Activated CD8-positive, alpha-beta memory T cell treated with anti-CD3 and anti-CD28 coated beads, Interleukin-2, amount 50 U/mL, for 1 hour (primary cell): ENCODE measurements around the gene OAS1.
"Not testable (repeated sequence)": the region's sequence is repeated elsewhere in the genome, so short reads cannot be mapped to it uniquely, and the experiment has no call there.

ENCODE experiments used
- DNase-seq: peaks from one replicate; pipeline ENCODE4 v3.0.0-alpha.2; 2020; ENCODE audit errors: extremely low read depth

OAS1 gene

DNA sequence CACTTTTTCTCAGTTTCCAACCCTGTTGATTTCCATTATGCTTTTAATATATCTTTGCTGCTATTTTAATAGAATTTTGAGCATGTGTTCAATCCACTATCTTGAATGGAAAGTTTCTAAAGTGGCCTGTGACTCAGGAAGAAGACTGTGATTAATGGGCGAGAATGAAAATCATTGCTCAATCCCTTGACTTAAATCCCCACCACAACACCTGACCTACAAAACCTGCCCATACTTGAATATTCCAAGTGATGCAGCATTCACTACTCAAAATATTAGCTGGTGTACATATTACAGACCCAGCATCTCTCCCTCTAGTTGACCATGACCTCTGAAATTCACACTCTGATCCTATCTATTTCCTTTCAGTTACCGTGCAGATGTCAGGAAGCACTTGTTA, 30.2 kb downstream of the OAS1 start:
- DNase-seq, result no peak

DNA sequence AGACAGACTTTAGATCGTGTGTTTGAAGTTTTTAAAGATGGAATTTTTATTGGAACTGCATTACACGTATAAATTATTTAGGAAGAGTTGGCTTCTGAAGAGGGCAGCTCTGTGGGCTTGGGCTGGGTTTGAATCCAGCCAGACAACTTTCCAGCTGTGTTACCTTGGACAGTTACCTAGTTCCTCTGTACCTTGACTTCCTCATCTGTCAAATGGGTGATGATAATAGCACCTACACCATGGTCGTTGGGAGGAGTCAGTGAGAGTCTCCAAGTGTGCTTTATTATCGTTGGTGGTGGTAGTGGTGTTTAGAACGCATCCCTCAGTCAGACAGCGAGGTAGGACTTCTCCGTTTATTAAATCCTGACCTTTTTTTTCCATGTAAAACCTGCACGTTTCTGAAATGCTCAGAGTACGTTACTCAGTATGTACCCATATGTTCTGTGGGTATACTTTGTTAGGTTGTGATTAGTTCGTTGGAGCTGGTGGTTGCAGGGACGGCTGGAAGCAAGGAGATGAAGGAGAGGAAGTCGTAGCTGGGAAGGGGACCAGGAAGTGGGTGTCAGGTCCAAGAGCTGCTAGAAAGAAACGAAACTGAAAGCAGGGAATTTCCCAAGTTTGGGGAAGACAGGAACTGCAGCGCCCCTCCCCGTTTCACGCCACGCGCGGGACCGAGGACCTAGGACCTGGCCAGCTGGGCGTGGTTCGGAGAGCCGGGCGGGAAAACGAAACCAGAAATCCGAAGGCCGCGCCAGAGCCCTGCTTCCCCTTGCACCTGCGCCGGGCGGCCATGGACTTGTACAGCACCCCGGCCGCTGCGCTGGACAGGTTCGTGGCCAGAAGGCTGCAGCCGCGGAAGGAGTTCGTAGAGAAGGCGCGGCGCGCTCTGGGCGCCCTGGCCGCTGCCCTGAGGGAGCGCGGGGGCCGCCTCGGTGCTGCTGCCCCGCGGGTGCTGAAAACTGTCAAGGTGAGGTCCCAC, 31.3 kb downstream of the OAS1 start, which contains the start of gene OAS3:
OAS3 (plus strand) TSS at position 734 of the 979 bp plus-strand sequence; CDS start at position 791, 57 bp downstream.
- peak; percentile 9 for DNase-seq

DNA sequence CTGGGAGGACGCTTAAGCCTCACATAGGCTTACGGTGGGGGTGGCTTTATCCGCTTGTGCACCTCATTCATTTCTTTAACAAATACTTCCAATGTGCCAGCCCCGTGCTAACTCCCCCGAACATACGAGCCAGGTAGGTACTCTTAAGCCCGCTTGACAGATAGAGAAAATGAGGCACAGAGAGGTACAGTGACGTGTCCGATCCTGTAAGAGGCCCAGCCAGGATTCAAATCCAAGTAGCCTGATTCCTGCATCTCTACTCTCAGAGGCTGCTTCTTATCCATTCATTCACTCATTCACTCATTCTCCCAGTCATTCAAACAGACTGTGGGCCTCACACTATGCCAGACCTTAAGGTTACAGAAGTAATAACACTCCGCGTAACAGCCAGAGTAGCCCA, 32.0 kb downstream of the OAS1 start:
- no peak for DNase-seq

DNA sequence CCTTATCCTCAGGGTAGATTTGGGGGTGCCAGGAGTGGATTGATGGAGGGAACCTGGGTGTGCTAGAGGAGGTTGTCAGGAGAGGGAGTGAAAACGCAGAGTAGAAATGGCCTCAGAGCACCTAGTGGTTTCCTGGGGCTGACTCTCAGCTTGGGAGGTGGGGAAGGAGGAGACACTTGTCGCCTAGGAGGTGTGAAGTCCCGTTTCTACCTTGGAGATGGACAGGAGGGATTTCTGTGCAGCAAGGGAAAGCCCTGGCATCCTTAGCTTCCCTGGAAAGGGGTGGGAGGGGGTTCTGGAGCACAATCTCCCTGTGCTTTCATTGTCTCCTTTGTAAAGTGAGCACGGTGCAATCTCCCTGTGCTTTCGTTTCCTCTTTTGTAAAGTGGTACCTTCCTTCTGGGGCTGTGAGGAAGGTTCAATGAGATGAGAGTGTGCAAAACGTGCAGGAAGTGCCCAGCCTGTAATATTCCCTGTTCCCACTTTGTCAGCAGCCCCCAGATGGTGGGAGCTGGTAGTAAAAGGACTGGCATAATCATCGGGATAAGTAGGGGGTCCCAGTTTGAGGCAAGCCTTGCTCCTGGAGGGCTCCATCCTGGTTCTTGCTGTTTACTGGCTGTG, 33.1 kb downstream of the OAS1 start:
- DNase-seq, result no peak

DNA sequence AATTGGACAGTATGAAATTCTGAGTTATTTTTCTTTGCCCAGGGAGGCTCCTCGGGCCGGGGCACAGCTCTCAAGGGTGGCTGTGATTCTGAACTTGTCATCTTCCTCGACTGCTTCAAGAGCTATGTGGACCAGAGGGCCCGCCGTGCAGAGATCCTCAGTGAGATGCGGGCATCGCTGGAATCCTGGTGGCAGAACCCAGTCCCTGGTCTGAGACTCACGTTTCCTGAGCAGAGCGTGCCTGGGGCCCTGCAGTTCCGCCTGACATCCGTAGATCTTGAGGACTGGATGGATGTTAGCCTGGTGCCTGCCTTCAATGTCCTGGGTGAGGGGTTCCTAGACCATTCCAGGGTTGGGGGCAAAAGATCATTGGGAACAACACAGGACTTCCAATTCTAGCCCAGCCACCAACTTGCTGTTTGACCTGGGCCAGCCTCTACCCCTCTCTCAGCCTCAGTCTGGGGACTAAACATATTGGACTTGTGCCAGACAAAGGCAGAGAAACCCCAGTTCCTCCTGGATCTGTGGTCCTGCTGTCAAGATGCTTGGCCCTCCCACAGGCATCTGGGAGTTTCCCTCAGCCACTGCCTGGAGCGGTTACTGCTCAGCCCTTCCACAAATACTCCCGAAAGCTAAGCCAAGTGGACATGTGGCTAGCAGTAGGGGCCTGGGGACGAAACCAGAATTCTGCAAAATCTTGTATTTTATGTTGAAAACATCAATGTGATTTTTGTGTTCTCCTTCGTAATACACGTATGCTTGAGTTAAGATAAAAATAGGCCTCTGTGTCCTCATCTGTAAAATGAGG, 35.0 kb downstream of the OAS1 start:
- DNase-seq, result no peak

DNA sequence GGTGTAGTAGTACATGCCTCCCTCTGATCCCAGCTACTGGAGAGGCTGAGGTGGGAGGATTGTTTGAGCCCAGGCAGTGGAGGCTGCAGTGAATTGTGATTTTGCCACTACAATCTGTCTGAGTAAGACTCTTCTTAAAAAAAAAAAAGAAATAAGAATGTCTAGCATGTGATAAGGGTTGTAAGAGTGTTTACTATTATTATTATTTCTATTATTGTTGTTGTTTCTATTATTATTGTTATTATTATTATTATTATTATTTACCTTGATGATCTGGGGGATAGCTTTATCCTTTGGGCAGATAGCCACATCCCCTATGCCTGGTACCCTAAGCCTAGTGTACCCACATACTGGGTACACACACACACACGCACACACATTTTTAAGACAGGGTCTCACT, 35.8 kb downstream of the OAS1 start:
- DNase-seq, result no peak

DNA sequence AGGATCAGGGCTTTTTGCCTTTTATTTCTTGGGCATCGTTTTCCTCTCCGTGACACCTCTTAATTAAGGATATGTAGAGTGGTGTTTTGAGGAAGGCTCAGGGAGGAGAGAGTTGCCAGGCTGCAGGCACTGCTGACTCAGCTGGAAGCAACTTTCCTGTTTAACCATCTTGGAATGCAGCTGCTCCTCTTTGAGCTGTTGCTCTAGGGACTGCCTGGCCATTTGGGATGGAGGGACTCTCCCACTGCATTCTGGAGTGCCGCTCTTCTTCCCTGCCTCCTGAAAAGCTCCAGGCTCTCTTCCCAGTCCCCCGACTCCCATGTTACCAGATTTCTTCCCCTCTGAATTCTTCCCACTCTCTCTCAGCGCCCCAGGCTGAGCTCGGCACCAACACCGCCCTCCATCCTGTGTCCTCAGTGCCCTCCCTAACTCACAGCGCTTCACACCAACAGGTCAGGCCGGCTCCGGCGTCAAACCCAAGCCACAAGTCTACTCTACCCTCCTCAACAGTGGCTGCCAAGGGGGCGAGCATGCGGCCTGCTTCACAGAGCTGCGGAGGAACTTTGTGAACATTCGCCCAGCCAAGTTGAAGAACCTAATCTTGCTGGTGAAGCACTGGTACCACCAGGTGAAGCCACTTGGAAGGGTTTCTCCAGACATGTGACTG, 37.4 kb downstream of the OAS1 start:
- DNase-seq, result no peak

DNA sequence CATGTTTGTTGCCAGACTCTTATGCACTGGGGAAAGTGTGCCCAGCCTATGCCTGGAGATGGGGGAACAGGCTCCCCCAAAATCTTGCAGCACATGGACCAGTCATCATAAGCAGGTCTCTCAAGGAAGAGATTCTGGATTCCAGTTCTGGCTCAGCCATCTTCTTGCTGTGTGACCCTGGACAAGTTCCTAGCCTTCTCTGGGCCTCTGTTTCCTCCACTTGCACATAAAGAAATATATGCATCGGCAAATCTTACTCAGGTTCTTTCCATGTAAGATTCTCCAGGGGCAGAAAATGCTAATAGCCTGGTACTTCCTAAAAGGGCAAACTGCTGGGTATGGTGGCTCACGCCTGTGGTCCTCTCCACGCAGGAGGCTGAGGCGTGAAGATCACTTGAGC, 38.8 kb downstream of the OAS1 start:
- no peak for DNase-seq

DNA sequence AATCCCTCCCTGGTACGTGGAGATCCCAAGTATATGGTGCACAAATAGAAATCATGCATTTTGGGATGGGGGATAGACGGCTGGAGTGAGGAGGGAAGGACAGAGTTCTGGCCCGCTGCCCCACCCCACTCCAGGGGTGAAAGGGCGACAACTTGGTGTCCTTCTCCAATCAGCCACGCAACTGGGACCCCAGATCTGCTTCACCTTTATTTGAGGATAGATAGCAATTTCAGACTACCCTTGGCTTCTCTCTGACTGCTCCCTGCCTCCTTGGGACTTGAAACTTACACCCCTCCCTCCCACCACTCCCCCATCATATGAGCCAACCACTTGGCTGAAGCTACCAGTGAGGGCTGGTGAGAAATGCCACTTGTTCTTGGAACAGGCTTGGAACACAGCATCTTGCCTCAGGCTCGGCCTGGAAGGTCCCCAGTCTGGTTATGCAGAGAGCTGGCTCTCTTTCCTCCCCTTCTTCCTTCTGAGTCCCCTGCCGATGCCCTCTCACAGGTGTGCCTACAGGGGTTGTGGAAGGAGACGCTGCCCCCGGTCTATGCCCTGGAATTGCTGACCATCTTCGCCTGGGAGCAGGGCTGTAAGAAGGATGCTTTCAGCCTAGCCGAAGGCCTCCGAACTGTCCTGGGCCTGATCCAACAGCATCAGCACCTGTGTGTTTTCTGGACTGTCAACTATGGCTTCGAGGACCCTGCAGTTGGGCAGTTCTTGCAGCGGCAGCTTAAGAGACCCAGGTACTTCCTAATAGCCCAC, 39.7 kb downstream of the OAS1 start:
- DNase-seq, result no peak

DNA sequence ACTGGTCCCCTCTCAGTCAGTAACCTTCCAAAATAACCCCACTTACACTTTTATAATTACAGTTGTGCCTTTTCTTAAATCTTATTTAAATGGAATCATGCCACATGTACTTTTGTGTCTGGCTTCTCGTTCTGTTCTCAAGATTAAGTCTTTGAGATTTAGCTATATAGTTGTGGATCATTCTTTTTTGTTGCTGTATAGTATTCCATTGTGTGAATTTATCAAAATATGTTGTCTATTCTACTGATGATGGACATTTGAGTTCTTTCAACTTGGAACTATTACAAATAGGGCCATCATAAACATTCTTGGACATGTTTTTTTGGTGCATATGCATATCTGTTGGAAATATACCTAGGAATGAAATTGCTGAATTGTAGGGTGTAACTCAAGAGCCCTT, 40.6 kb downstream of the OAS1 start:
- DNase-seq, result no peak

DNA sequence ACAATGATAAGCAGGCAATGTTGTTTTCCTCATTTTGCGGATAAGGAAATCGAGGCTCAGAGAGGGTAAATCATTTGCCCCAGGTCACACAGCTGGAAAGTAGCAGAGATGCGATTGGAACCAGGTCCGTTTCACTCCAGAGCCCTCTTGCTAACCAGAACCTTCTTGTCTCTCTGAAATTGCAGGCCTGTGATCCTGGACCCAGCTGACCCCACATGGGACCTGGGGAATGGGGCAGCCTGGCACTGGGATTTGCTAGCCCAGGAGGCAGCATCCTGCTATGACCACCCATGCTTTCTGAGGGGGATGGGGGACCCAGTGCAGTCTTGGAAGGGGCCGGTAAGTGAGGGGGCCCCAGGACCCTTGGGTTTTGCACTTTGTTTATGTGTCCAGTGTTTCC, 41.0 kb downstream of the OAS1 start:
- DNase-seq, result no peak

DNA sequence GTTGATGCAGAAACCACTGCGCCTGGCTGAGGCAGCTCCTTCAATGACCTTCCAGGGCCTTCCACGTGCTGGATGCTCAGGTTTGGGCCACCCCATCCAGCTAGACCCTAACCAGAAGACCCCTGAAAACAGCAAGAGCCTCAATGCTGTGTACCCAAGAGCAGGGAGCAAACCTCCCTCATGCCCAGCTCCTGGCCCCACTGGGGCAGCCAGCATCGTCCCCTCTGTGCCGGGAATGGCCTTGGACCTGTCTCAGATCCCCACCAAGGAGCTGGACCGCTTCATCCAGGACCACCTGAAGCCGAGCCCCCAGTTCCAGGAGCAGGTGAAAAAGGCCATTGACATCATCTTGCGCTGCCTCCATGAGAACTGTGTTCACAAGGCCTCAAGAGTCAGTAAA, 42.0 kb downstream of the OAS1 start:
- DNase-seq, result no peak

DNA sequence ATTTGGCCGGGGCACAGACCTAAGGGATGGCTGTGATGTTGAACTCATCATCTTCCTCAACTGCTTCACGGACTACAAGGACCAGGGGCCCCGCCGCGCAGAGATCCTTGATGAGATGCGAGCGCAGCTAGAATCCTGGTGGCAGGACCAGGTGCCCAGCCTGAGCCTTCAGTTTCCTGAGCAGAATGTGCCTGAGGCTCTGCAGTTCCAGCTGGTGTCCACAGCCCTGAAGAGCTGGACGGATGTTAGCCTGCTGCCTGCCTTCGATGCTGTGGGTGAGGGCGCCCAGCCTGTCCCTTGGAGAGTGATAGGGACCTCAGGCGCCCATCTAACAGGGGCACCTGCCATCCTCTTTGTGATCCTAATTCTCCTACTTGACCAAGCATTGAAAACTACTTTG, 43.9 kb downstream of the OAS1 start:
- no peak for DNase-seq

DNA sequence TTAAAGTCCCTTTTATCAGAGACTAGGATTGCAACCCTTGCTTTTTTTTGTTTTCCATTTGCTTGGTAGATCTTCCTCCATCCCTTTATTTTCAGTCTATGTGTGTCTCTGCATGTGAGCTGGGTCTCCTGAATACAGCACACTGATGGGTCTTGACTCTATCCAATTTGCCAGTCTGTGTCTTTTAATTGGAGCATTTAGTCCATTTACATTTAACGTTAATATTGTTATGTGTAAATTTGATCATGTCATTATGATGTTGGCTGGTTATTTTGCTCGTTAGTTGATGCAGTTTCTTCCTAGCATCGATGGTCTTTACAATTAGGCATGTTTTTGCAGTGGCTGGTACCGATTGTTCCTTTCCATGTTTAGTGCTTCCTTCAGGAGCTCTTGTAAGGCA, 50.4 kb downstream of the OAS1 start:
- DNase-seq, result not testable (repeated sequence)

DNA sequence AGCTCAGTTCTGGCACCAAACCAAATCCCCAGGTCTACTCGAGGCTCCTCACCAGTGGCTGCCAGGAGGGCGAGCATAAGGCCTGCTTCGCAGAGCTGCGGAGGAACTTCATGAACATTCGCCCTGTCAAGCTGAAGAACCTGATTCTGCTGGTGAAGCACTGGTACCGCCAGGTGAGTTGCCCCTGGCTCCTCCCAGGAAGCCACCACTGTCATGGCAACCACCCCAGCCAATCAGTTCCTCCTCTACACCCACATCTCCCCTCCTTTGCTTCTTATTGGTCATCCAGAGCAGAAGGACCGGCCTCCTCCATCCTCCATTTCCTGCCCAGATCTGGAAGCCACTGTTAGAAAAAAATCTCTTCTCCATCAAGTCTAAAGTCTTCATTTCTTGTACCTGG, 54.3 kb downstream of the OAS1 start:
- no peak for DNase-seq

DNA sequence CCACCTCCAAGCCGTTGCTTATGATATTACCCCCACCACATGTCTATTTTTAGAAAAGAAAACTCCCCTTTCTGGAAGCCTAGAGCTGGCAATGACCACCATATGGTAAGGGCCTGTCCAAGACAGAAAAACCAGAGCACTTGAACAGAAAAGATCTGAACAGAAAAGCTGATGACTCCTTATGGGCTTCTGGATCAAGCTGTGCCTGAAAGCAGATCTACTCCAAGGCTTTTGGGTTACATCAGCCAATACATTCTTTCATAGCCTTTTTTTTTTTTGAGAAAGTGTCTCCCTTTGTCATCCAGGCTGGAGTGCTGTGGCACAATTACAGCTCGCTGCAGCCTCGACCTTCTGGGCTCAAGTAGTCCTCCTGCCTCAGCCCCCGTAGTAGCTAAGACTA, 54.8 kb downstream of the OAS1 start:
- no peak for DNase-seq

DNA sequence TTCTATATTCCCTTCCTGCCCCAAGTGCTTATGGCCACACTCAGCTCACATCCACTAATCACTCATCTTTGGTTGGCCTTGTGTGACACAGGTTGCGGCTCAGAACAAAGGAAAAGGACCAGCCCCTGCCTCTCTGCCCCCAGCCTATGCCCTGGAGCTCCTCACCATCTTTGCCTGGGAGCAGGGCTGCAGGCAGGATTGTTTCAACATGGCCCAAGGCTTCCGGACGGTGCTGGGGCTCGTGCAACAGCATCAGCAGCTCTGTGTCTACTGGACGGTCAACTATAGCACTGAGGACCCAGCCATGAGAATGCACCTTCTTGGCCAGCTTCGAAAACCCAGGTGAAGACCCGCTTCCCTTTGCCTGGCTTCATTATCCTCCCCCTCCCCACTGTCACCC, 55.8 kb downstream of the OAS1 start:
- DNase-seq, result no peak

DNA sequence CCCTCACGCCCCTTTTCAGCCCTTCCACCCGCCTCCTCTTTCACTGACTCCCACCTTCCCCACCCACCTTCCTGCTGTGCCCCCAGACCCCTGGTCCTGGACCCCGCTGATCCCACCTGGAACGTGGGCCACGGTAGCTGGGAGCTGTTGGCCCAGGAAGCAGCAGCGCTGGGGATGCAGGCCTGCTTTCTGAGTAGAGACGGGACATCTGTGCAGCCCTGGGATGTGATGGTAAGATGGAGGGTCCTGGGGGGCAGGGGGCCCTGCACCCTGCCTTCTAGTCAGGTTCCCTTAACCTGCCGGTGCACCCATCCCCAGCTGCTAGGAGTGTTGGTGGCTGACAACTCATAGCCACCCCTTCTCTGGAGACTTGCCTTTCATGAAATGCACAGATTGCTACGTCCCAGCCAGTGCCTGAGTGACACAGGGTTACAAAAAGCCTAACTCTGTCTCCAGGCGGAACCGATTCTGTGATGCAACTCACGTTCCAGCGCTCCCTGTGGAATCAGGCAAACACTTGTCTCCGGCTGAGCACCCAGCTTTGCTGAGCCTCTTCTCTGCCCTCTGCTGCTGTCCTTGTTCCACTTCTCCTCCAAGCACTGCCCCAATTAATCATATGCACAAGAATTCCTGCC, 56.6 kb downstream of the OAS1 start:
- DNase-seq, result no peak

DNA sequence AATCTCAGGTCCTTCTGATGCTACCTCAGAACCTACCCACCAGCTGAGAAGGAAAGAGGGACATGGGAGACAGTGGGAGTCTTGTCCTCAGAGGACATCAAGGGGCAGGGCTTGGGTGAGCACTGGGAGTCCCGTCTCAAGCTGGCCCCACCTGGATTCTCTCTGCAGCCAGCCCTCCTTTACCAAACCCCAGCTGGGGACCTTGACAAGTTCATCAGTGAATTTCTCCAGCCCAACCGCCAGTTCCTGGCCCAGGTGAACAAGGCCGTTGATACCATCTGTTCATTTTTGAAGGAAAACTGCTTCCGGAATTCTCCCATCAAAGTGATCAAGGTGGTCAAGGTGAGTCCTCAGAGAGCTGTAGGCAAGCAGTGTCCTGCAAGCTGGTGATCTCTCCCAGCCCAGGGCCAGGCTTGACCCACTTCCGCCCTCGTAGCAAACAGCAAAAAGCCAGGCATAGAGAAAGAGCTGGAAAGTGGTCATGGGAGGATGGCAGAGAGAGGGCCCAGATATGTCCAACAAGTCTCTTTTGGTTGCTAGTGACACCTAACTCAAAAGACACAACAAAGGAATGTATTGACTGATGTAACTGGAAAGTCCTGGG, 57.4 kb downstream of the OAS1 start:
- DNase-seq, result no peak

DNA sequence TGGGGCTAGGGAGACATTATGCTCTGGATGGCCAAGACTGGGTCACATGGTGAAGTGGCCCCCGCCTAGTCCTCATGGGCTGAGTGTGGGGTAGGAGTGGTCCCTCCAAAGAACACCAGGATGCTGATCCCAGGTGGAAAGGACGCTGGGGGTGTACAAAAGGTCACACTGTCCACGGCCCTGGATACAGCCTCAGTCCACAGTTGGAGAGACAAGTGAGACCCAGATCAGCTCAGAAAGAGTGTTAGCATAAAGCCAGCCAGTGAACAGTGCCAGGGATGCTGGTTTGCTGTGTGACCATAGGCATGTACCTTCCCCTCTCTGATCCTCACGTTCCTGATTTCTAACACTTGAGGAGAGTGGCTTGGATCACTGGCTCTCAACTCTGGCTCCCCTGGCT, 58.2 kb downstream of the OAS1 start:
- no peak for DNase-seq
